Calu3 (cell line): ENCODE measurements around the gene STK39. TPM values are rescaled to one million over a fixed set of nuclear protein-coding genes. Genes with fewer than 3 reads are reported as not detected.

Experiments
- BruUV-seq: library from RNA; stranded (reverse); fragments of 400-500 nt; replicated peaks from 2 replicates; lab custom pipeline; 2021; lab: Mats Ljungman, UMichigan
- CTCF ChIA-PET: fragments of 300-600 bp; sonication (Branson Sonifier 250); formaldehyde crosslinking; loops from one replicate; lab custom pipeline; 2022; ENCODE audit warnings: antibody characterized with exemption; lab: Charles Lee
- DNase-seq: peaks from one replicate; pipeline ENCODE4 v3.0.0; 2022
- H3K27ac Mint-ChIP-seq: one replicate; pipeline ENCODE4 v1.8.0; 2022; ENCODE audit warnings: mixed read lengths; ENCODE audit not compliant: unreplicated experiment
- H3K27me3 Mint-ChIP-seq: one replicate; pipeline ENCODE4 v1.8.0; 2022; ENCODE audit warnings: mixed read lengths; ENCODE audit not compliant: unreplicated experiment
- H3K36me3 Mint-ChIP-seq: one replicate; pipeline ENCODE4 v1.8.0; 2022; ENCODE audit warnings: mild to moderate bottlenecking, moderate library complexity, mixed read lengths; ENCODE audit not compliant: insufficient read depth, unreplicated experiment
- H3K4me1 Mint-ChIP-seq: one replicate; pipeline ENCODE4 v1.8.0; 2022; ENCODE audit warnings: mild to moderate bottlenecking, low read depth, mixed read lengths; ENCODE audit not compliant: unreplicated experiment
- H3K4me3 Mint-ChIP-seq: one replicate; pipeline ENCODE4 v1.8.0; 2022; ENCODE audit warnings: mild to moderate bottlenecking, low read depth, moderate library complexity, mixed read lengths; ENCODE audit not compliant: unreplicated experiment
- H3K9me3 Mint-ChIP-seq: one replicate; pipeline ENCODE4 v1.8.0; 2022; ENCODE audit warnings: low read depth, mixed read lengths; ENCODE audit not compliant: unreplicated experiment
- intact Hi-C: fragments of 100-400 bp; cut with micrococcal nuclease; formaldehyde crosslinking; loops from one replicate; pipeline ENCODE4 v1.10.0; 2022; ENCODE audit not compliant: unreplicated experiment
- total RNA-seq: library from RNA; stranded (reverse); gene quantifications from 2 replicates; pipeline ENCODE4 v1.2.3, GENCODE V29; 2022
- TF ChIP-seq, protein P1 (sequence below): fragments of 200-600 bp; IDR thresholded peaks from one replicate; pipeline ENCODE4 v1.8.0; 2022; ENCODE audit warnings: antibody characterized with exemption; ENCODE audit not compliant: unreplicated experiment

The STK39 gene
- total RNA-seq, 1 experiment from 2014 or later, result 110 TPM

- TF ChIP-seq, protein P1, sequence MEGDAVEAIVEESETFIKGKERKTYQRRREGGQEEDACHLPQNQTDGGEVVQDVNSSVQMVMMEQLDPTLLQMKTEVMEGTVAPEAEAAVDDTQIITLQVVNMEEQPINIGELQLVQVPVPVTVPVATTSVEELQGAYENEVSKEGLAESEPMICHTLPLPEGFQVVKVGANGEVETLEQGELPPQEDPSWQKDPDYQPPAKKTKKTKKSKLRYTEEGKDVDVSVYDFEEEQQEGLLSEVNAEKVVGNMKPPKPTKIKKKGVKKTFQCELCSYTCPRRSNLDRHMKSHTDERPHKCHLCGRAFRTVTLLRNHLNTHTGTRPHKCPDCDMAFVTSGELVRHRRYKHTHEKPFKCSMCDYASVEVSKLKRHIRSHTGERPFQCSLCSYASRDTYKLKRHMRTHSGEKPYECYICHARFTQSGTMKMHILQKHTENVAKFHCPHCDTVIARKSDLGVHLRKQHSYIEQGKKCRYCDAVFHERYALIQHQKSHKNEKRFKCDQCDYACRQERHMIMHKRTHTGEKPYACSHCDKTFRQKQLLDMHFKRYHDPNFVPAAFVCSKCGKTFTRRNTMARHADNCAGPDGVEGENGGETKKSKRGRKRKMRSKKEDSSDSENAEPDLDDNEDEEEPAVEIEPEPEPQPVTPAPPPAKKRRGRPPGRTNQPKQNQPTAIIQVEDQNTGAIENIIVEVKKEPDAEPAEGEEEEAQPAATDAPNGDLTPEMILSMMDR, result no peak
- Mint-ChIP-seq H3K36me3 (peaks cover 43% of the 10 kb centered on the region), H3K9me3 (no peaks in the 10 kb centered on the region), H3K27ac (no peak overlapping the region), H3K27me3 (no peaks in the 10 kb centered on the region), H3K4me3 (no peak overlapping the region), H3K4me1 (peaks cover 3% of the 10 kb centered on the region)
- intact Hi-C loops, result loop anchor here (10.0 kb wide), 1 partner anchor 174 kb away; no protein-coding TSS in a partner anchor
- BruUV-seq, result no TSS peak
- CTCF ChIA-PET, result interaction anchor here (0.9 to 1.0 kb wide), 2 partner anchors 150 to 176 kb away, joined by 4 read pairs; no protein-coding TSS in a partner anchor
- no peak for DNase-seq
Measured at GRCh38 chr2:168160897-168161296, 86.5 kb downstream of the STK39 start.

DNA sequence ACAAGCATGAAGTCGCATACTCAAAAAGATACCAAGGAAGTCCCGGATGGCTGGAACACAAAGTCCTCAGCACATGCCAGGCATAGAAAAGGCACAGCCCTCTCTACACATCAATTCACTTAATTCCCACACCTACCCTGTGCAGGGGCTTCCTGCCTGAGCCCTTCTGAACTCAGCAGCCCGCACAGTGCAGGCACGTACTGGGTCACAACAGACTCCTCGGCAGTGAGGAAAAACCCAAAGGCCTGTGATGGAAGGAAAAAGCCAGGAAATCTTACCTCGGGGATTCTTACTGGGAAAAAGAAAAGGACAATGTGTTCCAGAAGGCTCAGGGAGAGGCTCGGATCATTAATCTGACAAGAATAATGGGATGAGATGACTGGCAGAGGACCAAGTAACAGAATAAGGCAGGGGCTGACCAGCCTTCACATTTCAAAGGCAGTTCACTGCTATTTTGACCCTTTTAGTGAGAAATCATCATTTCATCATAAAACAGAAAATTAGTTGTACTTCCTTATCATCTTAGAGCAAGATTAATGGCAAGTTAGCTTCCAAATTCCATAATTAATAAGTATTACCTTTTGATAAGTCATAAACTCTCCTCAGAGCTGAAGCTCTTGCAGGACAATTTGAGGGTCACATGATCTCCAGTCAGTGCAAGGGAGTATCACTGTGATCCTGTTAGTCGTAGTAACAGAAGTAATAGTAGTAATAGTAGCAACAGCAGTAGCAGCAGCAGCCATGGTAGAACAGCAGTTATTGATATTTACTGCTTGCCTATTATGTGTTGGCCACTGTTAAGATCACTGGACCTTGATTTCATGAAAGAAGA lies 87.4 kb downstream of the STK39 start:
- CTCF ChIA-PET, result no interaction called here
- no peak overlapping the region for H3K4me3 Mint-ChIP-seq
- H3K9me3 Mint-ChIP-seq, result no peaks in the 10 kb centered on the region
- TF ChIP-seq, protein P1, result no peak
- intact Hi-C loops, result loop anchor here (10.0 kb wide), 1 partner anchor 175 kb away; no protein-coding TSS in a partner anchor
- peaks cover 44% of the 10 kb centered on the region for H3K36me3 Mint-ChIP-seq
- no TSS peak for BruUV-seq
- DNase-seq, result no peak
- H3K27me3 Mint-ChIP-seq, result no peaks in the 10 kb centered on the region
- H3K27ac Mint-ChIP-seq, result no peak overlapping the region
- peaks cover 9% of the 10 kb centered on the region for H3K4me1 Mint-ChIP-seq

DNA sequence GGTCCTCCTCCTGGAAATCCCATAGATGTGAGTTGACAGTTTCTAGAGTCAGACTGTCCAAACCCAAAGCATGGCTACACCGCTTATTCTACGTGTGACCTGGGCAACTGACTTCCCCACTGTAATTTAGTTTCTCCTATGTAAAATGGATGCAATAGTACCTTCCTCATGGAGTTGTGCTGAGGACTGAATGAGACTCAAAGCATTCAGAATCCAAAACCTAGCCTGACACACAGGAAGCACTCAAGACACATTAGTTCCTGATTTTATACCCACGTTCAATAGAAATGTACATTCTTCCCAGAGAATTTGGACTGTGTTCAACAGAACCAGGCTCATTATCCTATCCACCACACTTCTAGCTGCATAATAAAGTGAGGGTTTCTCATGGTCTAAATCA lies 88.8 kb downstream of the STK39 start:
- no peak for DNase-seq
- Mint-ChIP-seq H3K36me3 (peaks cover 40% of the 10 kb centered on the region), H3K27me3 (no peaks in the 10 kb centered on the region), H3K27ac (no peak overlapping the region), H3K9me3 (no peaks in the 10 kb centered on the region), H3K4me3 (no peak overlapping the region), H3K4me1 (peaks cover 15% of the 10 kb centered on the region)
- intact Hi-C loops, result no loop called here
- TF ChIP-seq, protein P1, result no peak
- BruUV-seq, result no TSS peak
- CTCF ChIA-PET, result no interaction called here

DNA sequence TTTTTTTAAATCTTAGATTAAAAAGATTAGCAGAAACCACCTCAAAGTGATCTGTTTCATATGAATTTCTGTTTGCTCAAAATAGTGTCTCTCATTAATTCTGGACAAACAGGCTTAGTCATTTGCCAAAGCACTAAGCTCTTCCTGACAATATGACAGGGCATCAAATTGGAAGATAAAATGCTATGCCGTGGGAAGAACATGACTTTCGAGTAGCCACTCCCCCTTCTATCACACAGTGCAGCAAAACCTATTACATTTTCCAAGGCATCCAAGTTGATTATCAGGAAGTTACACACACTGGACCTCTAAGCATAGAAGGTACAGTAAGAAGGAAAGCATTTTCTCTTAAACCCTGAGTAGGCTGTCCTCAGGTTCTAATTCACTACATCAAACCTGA lies 89.5 kb downstream of the STK39 start:
- Mint-ChIP-seq H3K4me1 (peaks cover 20% of the 10 kb centered on the region), H3K27ac (no peak overlapping the region), H3K4me3 (no peak overlapping the region), H3K9me3 (no peaks in the 10 kb centered on the region), H3K27me3 (no peaks in the 10 kb centered on the region), H3K36me3 (peaks cover 37% of the 10 kb centered on the region)
- DNase-seq, result no peak
- CTCF ChIA-PET, result interaction anchor here (0.6 kb wide), 1 partner anchor 14 kb away, joined by 4 read pairs; no protein-coding TSS in a partner anchor
- TF ChIP-seq, protein P1, result no peak
- intact Hi-C loops, result no loop called here
- no TSS peak for BruUV-seq
